SU-DHL-6 (cell line): ENCODE results near the gene IFNGR1.

Experiments
- H2AFZ ChIP-seq: fragments of 200-600 bp; sonication (generic); 2 replicates; pipeline ENCODE4 v1.6.1; 2014; ENCODE audit warnings: low read depth, mild to moderate bottlenecking, moderate library complexity, mixed read lengths, antibody characterized with exemption, low read length; ENCODE audit not compliant: severe bottlenecking
- H3F3A ChIP-seq: fragments of 200-600 bp; shearing (Covaris generic); 2 replicates; pipeline ENCODE4 v1.6.0; 2016; ENCODE audit warnings: antibody characterized with exemption, mild to moderate bottlenecking; ENCODE audit not compliant: insufficient read depth
- H3K27ac ChIP-seq: fragments of 200-600 bp; sonication (generic); 2 replicates; pipeline ENCODE4 v1.5.1; 2016; ENCODE audit warnings: low read depth, mild to moderate bottlenecking, low read length, moderate library complexity, mixed read lengths
- H3K27me3 ChIP-seq: fragments of 200-600 bp; sonication (generic), shearing (Covaris generic); 2 replicates; pipeline ENCODE4 v1.6.0; 2014; ENCODE audit warnings: mild to moderate bottlenecking, low read length
- H3K36me3 ChIP-seq: fragments of 200-600 bp; sonication (generic); 2 replicates; pipeline ENCODE4 v1.6.1; 2014; ENCODE audit warnings: mild to moderate bottlenecking, low read length, mixed read lengths
- H3K4me2 ChIP-seq: fragments of 300-600, 200-600 bp; shearing (Covaris generic), sonication (generic); 2 replicates; pipeline ENCODE4 v1.6.0; 2014; ENCODE audit warnings: low read length, low read depth, mild to moderate bottlenecking; ENCODE audit not compliant: poor library complexity, severe bottlenecking
- H3K4me3 ChIP-seq: fragments of 200-600 bp; sonication (generic); 2 replicates; pipeline ENCODE4 v1.5.1; 2014; ENCODE audit warnings: antibody characterized with exemption, low read length, mild to moderate bottlenecking, mixed read lengths; ENCODE audit not compliant: insufficient read depth, poor library complexity, severe bottlenecking
- H3K79me2 ChIP-seq: fragments of 200-600 bp; sonication (generic); 2 replicates; pipeline ENCODE4 v1.6.1; 2014; ENCODE audit warnings: mild to moderate bottlenecking, low read length, moderate library complexity; ENCODE audit not compliant: insufficient read depth
- H3K9ac ChIP-seq: fragments of 200-600 bp; sonication (generic); 2 replicates; pipeline ENCODE4 v1.7.0; 2014; ENCODE audit warnings: mild to moderate bottlenecking, low read length
- H3K9me2 ChIP-seq: fragments of 200-600 bp; sonication (generic); replicated peaks from 2 replicates; pipeline ENCODE4 v1.6.1; 2014; ENCODE audit warnings: low read length; ENCODE audit not compliant: insufficient read depth
- H3K9me3 ChIP-seq: fragments of 200-600 bp; sonication (generic); 2 replicates; pipeline ENCODE4 v1.6.1; 2014; ENCODE audit warnings: low read length, mixed read lengths; ENCODE audit not compliant: insufficient read depth
- H4K20me1 ChIP-seq: fragments of 200-600 bp; sonication (generic); 2 replicates; pipeline ENCODE4 v1.6.1; 2014; ENCODE audit warnings: low read depth, mild to moderate bottlenecking, antibody characterized with exemption, low read length, moderate library complexity, mixed read lengths
- CTCF ChIP-seq: fragments of 200-600 bp; sonication (generic); IDR thresholded peaks from one replicate; pipeline ENCODE4 v1.5.1; 2017; ENCODE audit warnings: antibody characterized with exemption, mild to moderate bottlenecking, low read length, moderate library complexity; ENCODE audit not compliant: insufficient read depth, poor library complexity, severe bottlenecking
- EZH2phosphoT487 ChIP-seq: fragments of 200-600 bp; sonication (generic), shearing (Covaris generic); conservative IDR thresholded peaks from 2 replicates; pipeline ENCODE4 v1.6.1; 2018; ENCODE audit warnings: mild to moderate bottlenecking, antibody characterized with exemption, low read length, moderate library complexity, mixed read lengths

IFNGR1 gene

DNA sequence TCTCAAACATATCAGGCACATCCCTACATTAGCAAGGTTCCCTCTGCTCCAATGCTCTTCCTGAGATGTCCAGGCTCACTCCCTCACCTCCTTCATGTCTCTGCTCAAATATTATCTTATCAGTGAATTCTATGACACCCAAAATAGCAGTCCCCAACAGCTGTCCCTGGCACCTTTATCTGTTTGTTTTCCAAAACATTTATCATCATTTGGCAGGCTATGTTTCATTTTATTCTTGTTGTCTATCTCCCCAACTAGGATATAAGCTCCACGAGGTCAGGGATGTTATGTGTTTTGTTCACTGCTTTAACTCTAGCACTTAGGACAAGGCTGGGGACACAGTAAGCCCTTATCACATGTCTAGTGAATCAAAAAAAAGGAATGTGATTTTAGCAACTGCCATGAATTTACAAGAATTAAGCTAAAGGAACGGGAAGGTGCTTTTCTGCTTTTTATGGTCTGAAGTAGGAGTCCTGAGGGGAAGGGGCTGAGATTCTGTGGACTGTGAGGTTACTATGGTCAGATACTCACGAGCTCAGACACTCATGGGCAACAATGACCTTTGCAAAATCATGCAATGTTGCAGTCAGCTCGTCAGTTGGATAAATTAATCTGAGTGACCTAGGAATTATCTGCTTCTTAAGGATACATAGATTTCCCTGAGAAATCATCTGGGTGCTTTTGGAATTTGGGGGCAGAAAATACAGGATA lies 43.9 kb downstream of the IFNGR1 start:
- no peak overlapping the region for H2AFZ ChIP-seq
- no peaks in the 10 kb centered on the region for H3K9me2 ChIP-seq
- no peaks in the 10 kb centered on the region for H3K9me3 ChIP-seq
- no peak overlapping the region for H3K27ac ChIP-seq
- no peak overlapping the region for H3K4me2 ChIP-seq
- H3K27me3 ChIP-seq: no peaks in the 10 kb centered on the region
- no peak overlapping the region for H3K4me3 ChIP-seq
- H3F3A ChIP-seq: no peaks in the 10 kb centered on the region
- no peaks in the 10 kb centered on the region for H3K36me3 ChIP-seq
- no peaks in the 10 kb centered on the region for H3K79me2 ChIP-seq
- no peak overlapping the region for H3K9ac ChIP-seq
- TF ChIP-seq CTCF (no peak), EZH2phosphoT487 (no peak)
- H4K20me1 ChIP-seq: no peaks in the 10 kb centered on the region

DNA sequence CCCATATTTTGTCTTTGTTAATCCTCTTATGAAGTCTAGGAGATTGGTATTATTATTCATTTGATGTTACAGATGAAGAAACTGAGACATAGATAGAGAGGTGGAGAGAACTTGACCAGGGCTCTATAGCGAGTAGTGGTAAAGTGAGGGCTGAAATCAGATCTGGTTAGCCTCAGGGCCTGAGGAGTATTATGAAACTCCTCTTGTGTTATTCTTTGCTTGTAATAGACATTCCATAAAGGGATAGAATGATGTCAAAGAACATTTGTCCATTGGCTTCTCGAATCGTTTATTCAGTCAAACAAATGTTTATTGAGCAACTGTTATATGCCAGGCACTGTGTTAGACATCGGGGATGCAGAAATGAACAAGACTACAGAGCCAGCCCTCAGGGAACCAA lies 45.7 kb downstream of the IFNGR1 start, which contains the start of gene IL22RA2:
Gene IL22RA2, minus strand, starts transcription at position 144 of the 400 bp plus-strand sequence. CDS start 11,895 bp downstream, outside the sequence.
- no peaks in the 10 kb centered on the region for H4K20me1 ChIP-seq
- H3K36me3 ChIP-seq: no peaks in the 10 kb centered on the region
- no peak within 1 kb of the TSS for H2AFZ ChIP-seq
- no peak for TF ChIP-seq CTCF
- no peak for TF ChIP-seq EZH2phosphoT487
- no peaks in the 10 kb centered on the region for H3K9me2 ChIP-seq
- no peak within 1 kb of the TSS for H3K27ac ChIP-seq
- no peak within 1 kb of the TSS for H3K4me2 ChIP-seq
- H3K9ac ChIP-seq: no peak within 1 kb of the TSS
- H3K4me3 ChIP-seq: no peak within 1 kb of the TSS
- no peaks in the 10 kb centered on the region for H3K9me3 ChIP-seq
- no peaks in the 10 kb centered on the region for H3F3A ChIP-seq
- H3K27me3 ChIP-seq: no peaks in the 10 kb centered on the region
- no peaks in the 10 kb centered on the region for H3K79me2 ChIP-seq

DNA sequence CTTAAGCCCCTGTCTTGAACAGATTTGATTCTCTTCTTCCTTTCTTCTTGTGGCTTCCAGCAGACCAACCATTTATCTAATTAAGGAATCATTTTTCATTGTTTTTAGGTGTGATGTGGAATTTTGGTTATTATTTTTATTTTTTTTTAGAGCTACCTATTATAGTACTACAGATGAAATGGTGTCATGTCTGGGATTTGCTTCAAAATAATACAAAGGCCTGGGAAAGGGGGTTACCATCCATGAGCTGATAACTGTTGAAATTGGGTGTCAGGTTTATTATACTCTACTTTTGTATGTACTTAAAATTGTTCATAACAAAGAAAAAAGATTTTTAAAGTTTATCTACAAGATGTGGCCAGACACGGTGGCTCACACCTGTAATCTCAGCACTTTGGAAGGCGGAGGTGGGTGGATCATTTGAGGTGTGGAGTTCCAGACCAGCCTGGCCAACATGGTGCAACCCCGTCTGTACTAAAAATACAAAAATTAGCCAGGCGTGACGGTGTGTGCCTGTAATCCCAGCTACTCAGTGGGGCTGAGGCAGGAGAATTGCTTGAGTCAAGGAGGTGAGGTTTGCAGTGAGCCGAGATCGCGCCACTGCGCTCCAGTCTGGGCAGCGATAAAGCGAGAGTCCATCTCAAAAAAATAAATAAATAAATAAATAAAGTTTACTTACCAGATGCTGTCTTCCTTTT lies 46.3 kb downstream of the IFNGR1 start:
- no peak overlapping the region for H3K4me3 ChIP-seq

More for the DNA sequence above, 46.3 kb downstream of the IFNGR1 start:
- Histone ChIP-seq H3K9me3 (no peaks in the 10 kb centered on the region), H3K9me2 (no peaks in the 10 kb centered on the region), H3F3A (no peaks in the 10 kb centered on the region), H3K79me2 (no peaks in the 10 kb centered on the region), H3K4me2 (no peak overlapping the region), H4K20me1 (no peaks in the 10 kb centered on the region), H3K36me3 (no peaks in the 10 kb centered on the region), H3K27ac (no peak overlapping the region), H3K9ac (no peak overlapping the region), H3K27me3 (no peaks in the 10 kb centered on the region), H2AFZ (no peak overlapping the region)
- TF ChIP-seq EZH2phosphoT487: no peak
- no peak for TF ChIP-seq CTCF
